ENCODE data around the gene SPATA31C2. TPM values are rescaled to one million over a fixed set of nuclear protein-coding genes. Genes with fewer than 3 reads are reported as not detected.

SPATA31C2 gene
- total RNA-seq, 1 experiment from 2014 or later: not detected

GRCh38 chr9:88177371-88177770, 39.1 kb upstream of the SPATA31C2 start:
- Histone ChIP-seq H4K20me1 (ENCODE audit: insufficient read depth) (no peaks in the 10 kb centered on the region), H3K9me2 (ENCODE audit: insufficient read depth) (no peaks in the 10 kb centered on the region), H3K4me1 (replicated peaks; ENCODE audit: insufficient read depth) (peaks cover 5% of the 10 kb centered on the region; the same call in 1 of the 2 replicates), H3K36me3 (ENCODE audit: low read depth) (no peaks in the 10 kb centered on the region), H3K9me3 (ENCODE audit: insufficient read depth, low read depth) (no peaks in the 10 kb centered on the region), H2AFZ (no peak overlapping the region), H3K4me2 (no peak overlapping the region), H3F3A (ENCODE audit: insufficient read depth, low read depth) (no peaks in the 10 kb centered on the region), H3K79me2 (ENCODE audit: low read depth) (no peaks in the 10 kb centered on the region), H3K27ac (no peak overlapping the region), H3K4me3 (no peak overlapping the region), H3K27me3 (ENCODE audit: insufficient read depth, low read depth) (no peaks in the 10 kb centered on the region)
- ChIA-PET POLR2A (ENCODE audit: unreplicated experiment) (interaction anchor here (0.6 kb wide), 1 partner anchor 73 kb away, joined by 3 read pairs; no protein-coding TSS in a partner anchor), CTCF (no interaction called here)
- TF ChIP-seq CTCF (conservative IDR thresholded peaks at IDR 0.05) (no peak), EZH2 (IDR thresholded peaks at IDR 0.05; ENCODE audit: low read depth) (no peak)
- BruUV-seq (replicated peaks): no TSS peak
- intact Hi-C loops (cut with micrococcal nuclease; ENCODE audit: unreplicated experiment): loop anchor here (10.0 kb wide), 1 partner anchor 203 kb away; the partner anchor contains the start of gene CDK20
- no peak for DNase-seq

- no peaks in the 10 kb centered on the region for H4K20me1 ChIP-seq (ENCODE audit: insufficient read depth)
- no peak overlapping the region for H3K4me3 ChIP-seq
- TF ChIP-seq EZH2 (IDR thresholded peaks at IDR 0.05; ENCODE audit: low read depth) (no peak), CTCF (conservative IDR thresholded peaks at IDR 0.05) (no peak)
- no peak overlapping the region for H3K4me2 ChIP-seq
- ChIA-PET POLR2A (ENCODE audit: unreplicated experiment) (no interaction called here), CTCF (no interaction called here)
- intact Hi-C loops (cut with micrococcal nuclease; ENCODE audit: unreplicated experiment): loop anchor here (5.0 to 10.0 kb wide), 4 partner anchors 200 to 418 kb away; partner anchors contain the start of gene CDK20
- peak in 1 of 2 experiments; percentile 9 for DNase-seq
- H3K4me1 ChIP-seq (replicated peaks; ENCODE audit: insufficient read depth): no peaks in the 10 kb centered on the region; the same call in 1 of the 2 replicates
- no peaks in the 10 kb centered on the region for H3K27me3 ChIP-seq (ENCODE audit: insufficient read depth, low read depth)
- no peaks in the 10 kb centered on the region for H3K9me2 ChIP-seq (ENCODE audit: insufficient read depth)
- H2AFZ ChIP-seq: no peak overlapping the region
- no peaks in the 10 kb centered on the region for H3K36me3 ChIP-seq (ENCODE audit: low read depth)
- H3K27ac ChIP-seq: no peak overlapping the region
- no peaks in the 10 kb centered on the region for H3F3A ChIP-seq (ENCODE audit: insufficient read depth, low read depth)
- BruUV-seq (replicated peaks): no TSS peak
- no peaks in the 10 kb centered on the region for H3K79me2 ChIP-seq (ENCODE audit: low read depth)
- no peaks in the 10 kb centered on the region for H3K9me3 ChIP-seq (ENCODE audit: insufficient read depth, low read depth)
These were observed 36.0 kb upstream of the SPATA31C2 start for GRCh38 chr9:88174324-88174723.

GRCh38 chr9:88173378-88173999, 35.2 kb upstream of the SPATA31C2 start:
- CTCF ChIA-PET: no interaction called here
- no TSS peak for BruUV-seq (replicated peaks)

More at GRCh38 chr9:88173378-88173999, 35.2 kb upstream of the SPATA31C2 start:
- Histone ChIP-seq H2AFZ (no peak overlapping the region), H3K27me3 (ENCODE audit: insufficient read depth, low read depth) (no peaks in the 10 kb centered on the region), H3K79me2 (ENCODE audit: low read depth) (no peaks in the 10 kb centered on the region), H3K9me2 (ENCODE audit: insufficient read depth) (no peaks in the 10 kb centered on the region), H4K20me1 (ENCODE audit: insufficient read depth) (no peaks in the 10 kb centered on the region; the same call in 1 of the 2 replicates), H3K4me1 (replicated peaks; ENCODE audit: insufficient read depth) (no peaks in the 10 kb centered on the region), H3K4me2 (no peak overlapping the region), H3K27ac (no peak overlapping the region), H3K9me3 (ENCODE audit: insufficient read depth, low read depth) (no peaks in the 10 kb centered on the region), H3F3A (ENCODE audit: insufficient read depth, low read depth) (no peaks in the 10 kb centered on the region), H3K4me3 (no peak overlapping the region), H3K36me3 (ENCODE audit: low read depth) (no peaks in the 10 kb centered on the region)
- intact Hi-C loops (cut with micrococcal nuclease; ENCODE audit: unreplicated experiment): loop anchor here (1.0 to 10.0 kb wide), 8 partner anchors 108 to 419 kb away; partner anchors contain the start of gene CDK20
- POLR2A ChIA-PET (ENCODE audit: unreplicated experiment): no interaction called here
- TF ChIP-seq CTCF (conservative IDR thresholded peaks at IDR 0.05) (peak; percentile 88), EZH2 (IDR thresholded peaks at IDR 0.05; ENCODE audit: low read depth) (no peak)
- peak; percentile 70 to 75 for DNase-seq
